WI38 (cell line): ENCODE data around the gene MTMR8.

Experiments
- H3K4me3 ChIP-seq: 2 replicates; pipeline ENCODE4 v1.5.1; 2011; ENCODE audit warnings: low read depth, mild to moderate bottlenecking, control low read depth, low read length
- TF ChIP-seq, protein P1 (sequence below): IDR thresholded peaks from 2 replicates; pipeline ENCODE4 v1.5.1; 2012; ENCODE audit warnings: low read depth, mild to moderate bottlenecking, control low read depth, low read length

Gene MTMR8

GRCh38 chrX:64313624-64314023 lies 81.6 kb downstream of the MTMR8 start:
- H3K4me3 ChIP-seq: no peak overlapping the region
- TF ChIP-seq, protein P1, sequence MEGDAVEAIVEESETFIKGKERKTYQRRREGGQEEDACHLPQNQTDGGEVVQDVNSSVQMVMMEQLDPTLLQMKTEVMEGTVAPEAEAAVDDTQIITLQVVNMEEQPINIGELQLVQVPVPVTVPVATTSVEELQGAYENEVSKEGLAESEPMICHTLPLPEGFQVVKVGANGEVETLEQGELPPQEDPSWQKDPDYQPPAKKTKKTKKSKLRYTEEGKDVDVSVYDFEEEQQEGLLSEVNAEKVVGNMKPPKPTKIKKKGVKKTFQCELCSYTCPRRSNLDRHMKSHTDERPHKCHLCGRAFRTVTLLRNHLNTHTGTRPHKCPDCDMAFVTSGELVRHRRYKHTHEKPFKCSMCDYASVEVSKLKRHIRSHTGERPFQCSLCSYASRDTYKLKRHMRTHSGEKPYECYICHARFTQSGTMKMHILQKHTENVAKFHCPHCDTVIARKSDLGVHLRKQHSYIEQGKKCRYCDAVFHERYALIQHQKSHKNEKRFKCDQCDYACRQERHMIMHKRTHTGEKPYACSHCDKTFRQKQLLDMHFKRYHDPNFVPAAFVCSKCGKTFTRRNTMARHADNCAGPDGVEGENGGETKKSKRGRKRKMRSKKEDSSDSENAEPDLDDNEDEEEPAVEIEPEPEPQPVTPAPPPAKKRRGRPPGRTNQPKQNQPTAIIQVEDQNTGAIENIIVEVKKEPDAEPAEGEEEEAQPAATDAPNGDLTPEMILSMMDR: no peak

GRCh38 chrX:64306712-64307111 lies 88.5 kb downstream of the MTMR8 start:
- TF ChIP-seq, protein P1: no peak
- H3K4me3 ChIP-seq: no peak overlapping the region

GRCh38 chrX:64291123-64291522 lies 104.1 kb downstream of the MTMR8 start:
- TF ChIP-seq, protein P1: no peak
- H3K4me3 ChIP-seq: no peak overlapping the region

GRCh38 chrX:64265265-64265664 lies 130.0 kb downstream of the MTMR8 start:
- TF ChIP-seq, protein P1: no peak
- H3K4me3 ChIP-seq: no peak overlapping the region

DNA sequence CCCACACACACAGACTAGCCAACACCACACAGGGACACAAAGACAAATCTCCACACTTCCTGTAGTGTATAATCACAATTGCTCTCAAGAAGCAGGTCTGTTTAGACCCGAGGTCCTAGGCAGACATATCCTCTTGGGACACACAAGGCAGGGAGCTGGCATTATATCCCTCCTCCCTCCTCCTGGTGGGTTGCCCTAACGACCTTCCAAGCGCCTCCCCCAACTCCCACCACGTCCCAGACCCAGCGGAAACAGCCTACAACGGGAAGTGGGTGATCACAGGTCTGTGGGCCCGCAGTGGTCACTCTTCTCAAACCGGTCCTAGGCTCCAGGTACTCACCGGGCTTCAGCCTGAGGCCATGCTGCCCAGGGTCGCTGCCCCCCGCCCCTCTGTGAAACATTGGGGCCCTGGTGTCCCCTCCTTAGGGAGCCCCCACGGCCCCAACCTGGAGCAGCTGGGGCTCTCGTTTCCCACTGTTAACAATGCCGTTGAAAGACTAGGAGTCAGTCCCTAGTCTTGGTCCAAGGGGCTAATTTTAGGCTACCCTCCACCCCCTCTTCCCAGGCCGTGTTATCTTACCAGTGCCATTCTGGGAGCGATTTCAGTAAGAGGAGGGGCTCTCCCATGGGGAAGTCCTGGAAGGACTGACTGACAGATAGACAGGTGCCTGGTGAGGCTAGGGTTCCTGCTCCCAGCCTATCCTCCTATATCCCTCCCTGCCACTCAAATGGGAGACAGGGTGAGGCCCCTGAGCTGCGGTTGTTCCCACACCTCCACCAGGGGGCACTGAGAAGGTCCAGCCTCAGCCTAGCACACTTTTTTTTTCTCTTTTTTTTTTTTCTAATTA lies 164.9 kb downstream of the MTMR8 start, which contains the start of gene ASB12:
ASB12 (minus strand) TSS at position 485 of the 848 bp plus-strand sequence. CDS start 4,957 bp downstream, outside the sequence.
- H3K4me3 ChIP-seq: no peak within 1 kb of the TSS
- TF ChIP-seq, protein P1: no peak

- no peak overlapping the region for H3K4me3 ChIP-seq
- TF ChIP-seq, protein P1: no peak
Observed at GRCh38 chrX:64229154-64229553, 166.1 kb downstream of the MTMR8 start.
